Glutamatergic neuron (in vitro differentiated cells): ENCODE data around the gene ASB11. TPM values are rescaled to one million over a fixed set of nuclear protein-coding genes. Genes with fewer than 3 reads are reported as not detected.
"Not testable (repeated sequence)": the region's sequence is repeated elsewhere in the genome, so short reads cannot be mapped to it uniquely, and the experiment has no call there.

Experiments used
- DNase-seq: peaks from one replicate; pipeline ENCODE4 v3.0.0; 2022
- H3K27ac Mint-ChIP-seq: one replicate; pipeline ENCODE4 v1.8.0; 2020; ENCODE audit warnings: mild to moderate bottlenecking, mixed read lengths, inconsistent platforms; ENCODE audit not compliant: unreplicated experiment
- H3K27me3 Mint-ChIP-seq: one replicate; pipeline ENCODE4 v1.8.0; 2020; ENCODE audit warnings: mild to moderate bottlenecking, moderate library complexity, mixed read lengths, inconsistent platforms; ENCODE audit not compliant: unreplicated experiment
- H3K36me3 Mint-ChIP-seq: one replicate; pipeline ENCODE4 v1.8.0; 2020; ENCODE audit warnings: mild to moderate bottlenecking, mixed read lengths, inconsistent platforms; ENCODE audit not compliant: unreplicated experiment
- H3K4me1 Mint-ChIP-seq: one replicate; pipeline ENCODE4 v1.8.0; 2020; ENCODE audit warnings: mild to moderate bottlenecking, low read depth, mixed read lengths, inconsistent platforms; ENCODE audit not compliant: unreplicated experiment
- H3K4me3 Mint-ChIP-seq: one replicate; pipeline ENCODE4 v1.8.0; 2020; ENCODE audit warnings: mild to moderate bottlenecking, mixed read lengths, inconsistent platforms; ENCODE audit not compliant: unreplicated experiment
- H3K9me3 Mint-ChIP-seq: one replicate; pipeline ENCODE4 v1.8.0; 2020; ENCODE audit warnings: mild to moderate bottlenecking, moderate library complexity, mixed read lengths, inconsistent platforms; ENCODE audit not compliant: unreplicated experiment
- total RNA-seq: library from RNA; stranded (reverse); fragmentation: NEBNext Ultra II Directional; extraction: Animal tissue kit (Norgen Biotek cat#: 25700); gene quantifications from one replicate; pipeline ENCODE4 v1.2.1, GENCODE V29; 2021; ENCODE audit not compliant: unreplicated experiment
- TF ChIP-seq, protein P1 (sequence below): fragments of 200-600 bp; sonication (generic); IDR thresholded peaks from one replicate; pipeline ENCODE4 v1.5.0; 2021; ENCODE audit not compliant: partially characterized antibody, unreplicated experiment

ASB11 gene
- total RNA-seq, 1 donor from 2014 or later, result not detected

DNA sequence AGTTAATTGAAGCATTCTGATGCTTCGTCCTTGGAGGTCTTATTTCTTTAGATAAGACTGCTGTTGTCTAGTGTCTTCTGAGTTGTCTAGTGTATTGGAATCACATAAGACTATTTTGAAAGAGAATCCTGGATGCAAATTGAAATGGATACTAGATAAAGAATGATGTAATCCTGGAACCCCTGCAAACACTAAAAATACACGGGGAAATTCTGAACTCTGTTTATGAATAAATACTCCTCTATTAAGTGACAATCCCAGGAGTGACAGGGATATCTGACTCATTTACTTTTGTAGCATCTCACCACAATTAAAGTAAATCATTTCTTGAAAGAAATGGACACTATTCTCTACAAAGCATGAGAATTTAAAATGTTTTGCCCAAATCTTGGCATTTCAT is 968 bp downstream of the ASB11 start:
- TF ChIP-seq, protein P1, sequence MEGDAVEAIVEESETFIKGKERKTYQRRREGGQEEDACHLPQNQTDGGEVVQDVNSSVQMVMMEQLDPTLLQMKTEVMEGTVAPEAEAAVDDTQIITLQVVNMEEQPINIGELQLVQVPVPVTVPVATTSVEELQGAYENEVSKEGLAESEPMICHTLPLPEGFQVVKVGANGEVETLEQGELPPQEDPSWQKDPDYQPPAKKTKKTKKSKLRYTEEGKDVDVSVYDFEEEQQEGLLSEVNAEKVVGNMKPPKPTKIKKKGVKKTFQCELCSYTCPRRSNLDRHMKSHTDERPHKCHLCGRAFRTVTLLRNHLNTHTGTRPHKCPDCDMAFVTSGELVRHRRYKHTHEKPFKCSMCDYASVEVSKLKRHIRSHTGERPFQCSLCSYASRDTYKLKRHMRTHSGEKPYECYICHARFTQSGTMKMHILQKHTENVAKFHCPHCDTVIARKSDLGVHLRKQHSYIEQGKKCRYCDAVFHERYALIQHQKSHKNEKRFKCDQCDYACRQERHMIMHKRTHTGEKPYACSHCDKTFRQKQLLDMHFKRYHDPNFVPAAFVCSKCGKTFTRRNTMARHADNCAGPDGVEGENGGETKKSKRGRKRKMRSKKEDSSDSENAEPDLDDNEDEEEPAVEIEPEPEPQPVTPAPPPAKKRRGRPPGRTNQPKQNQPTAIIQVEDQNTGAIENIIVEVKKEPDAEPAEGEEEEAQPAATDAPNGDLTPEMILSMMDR, result no peak
- no peak for DNase-seq
- Mint-ChIP-seq H3K27me3 (no peaks in the 10 kb centered on the region), H3K36me3 (no peaks in the 10 kb centered on the region), H3K4me3 (no peak overlapping the region), H3K4me1 (no peaks in the 10 kb centered on the region), H3K9me3 (no peaks in the 10 kb centered on the region), H3K27ac (no peak overlapping the region)

DNA sequence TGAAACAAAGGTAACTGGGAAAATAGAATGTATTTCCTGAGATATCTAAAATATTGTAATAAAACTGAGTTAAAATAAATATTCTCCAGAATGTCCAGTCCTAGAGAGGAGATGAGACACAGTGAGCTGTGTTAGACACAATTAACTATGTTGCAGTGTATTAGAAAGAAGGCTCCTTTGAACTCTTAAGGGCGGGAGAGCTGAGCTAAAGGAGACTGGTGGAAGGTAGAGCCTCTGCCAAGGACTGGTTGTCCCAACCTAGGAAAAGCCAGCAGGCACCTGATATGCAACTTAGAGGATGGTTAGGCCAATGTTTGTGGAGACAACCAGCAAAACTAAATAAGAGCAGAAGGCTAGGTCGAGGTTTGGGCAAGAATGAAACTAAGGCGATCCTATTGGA is 4.3 kb downstream of the ASB11 start:
- TF ChIP-seq, protein P1, result no peak
- H3K36me3 Mint-ChIP-seq, result no peaks in the 10 kb centered on the region

DNA sequence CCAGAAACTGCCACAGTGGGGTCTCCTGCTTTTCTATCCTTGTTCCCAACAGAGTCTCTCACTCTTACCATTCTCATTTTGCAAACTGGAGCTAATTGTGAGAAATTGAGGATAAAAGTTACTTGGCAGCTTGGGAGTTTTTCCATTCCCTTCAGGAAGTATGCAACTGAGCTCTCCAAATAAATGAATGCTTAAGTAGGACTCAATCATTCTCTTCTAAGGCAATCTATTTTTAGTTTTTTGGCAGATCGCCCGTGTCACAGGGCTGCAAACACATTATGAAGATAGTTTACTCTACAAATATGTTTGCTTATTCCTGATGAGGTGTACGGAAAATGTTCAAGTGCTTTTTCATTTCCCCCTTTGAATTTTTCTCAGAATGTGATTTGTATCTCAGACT is 5.3 kb downstream of the ASB11 start:
- Mint-ChIP-seq H3K4me1 (no peaks in the 10 kb centered on the region), H3K36me3 (no peaks in the 10 kb centered on the region), H3K27ac (no peak overlapping the region), H3K27me3 (no peaks in the 10 kb centered on the region), H3K4me3 (no peak overlapping the region), H3K9me3 (no peaks in the 10 kb centered on the region)
- no peak for DNase-seq
- TF ChIP-seq, protein P1, result no peak

More for the DNA sequence above, 4.3 kb downstream of the ASB11 start:
- Mint-ChIP-seq H3K27ac (no peak overlapping the region), H3K27me3 (no peaks in the 10 kb centered on the region), H3K9me3 (no peaks in the 10 kb centered on the region), H3K4me3 (no peak overlapping the region), H3K4me1 (no peaks in the 10 kb centered on the region)
- DNase-seq, result no peak

DNA sequence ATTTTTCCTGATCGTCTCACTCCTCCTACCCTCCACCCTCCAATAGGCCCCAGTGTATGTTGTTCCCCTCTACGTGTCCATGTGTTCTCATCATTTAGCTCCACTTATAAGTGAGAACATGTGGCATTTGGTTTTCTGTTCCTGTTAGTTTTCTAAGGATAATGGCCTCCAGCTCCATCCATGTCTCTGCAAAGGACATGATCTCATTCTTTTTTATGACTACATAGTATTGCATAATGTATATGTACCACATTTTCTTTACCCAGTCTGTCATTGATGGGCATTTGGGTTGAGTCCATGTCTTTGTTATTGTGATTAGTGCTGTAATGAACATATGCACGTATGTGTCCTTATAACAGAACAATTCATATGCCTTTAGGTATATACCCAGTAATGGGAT is 9.5 kb downstream of the ASB11 start:
- not testable (repeated sequence) for DNase-seq, H3K4me1 Mint-ChIP-seq, H3K9me3 Mint-ChIP-seq, H3K36me3 Mint-ChIP-seq, H3K27me3 Mint-ChIP-seq, H3K4me3 Mint-ChIP-seq, H3K27ac Mint-ChIP-seq

DNA sequence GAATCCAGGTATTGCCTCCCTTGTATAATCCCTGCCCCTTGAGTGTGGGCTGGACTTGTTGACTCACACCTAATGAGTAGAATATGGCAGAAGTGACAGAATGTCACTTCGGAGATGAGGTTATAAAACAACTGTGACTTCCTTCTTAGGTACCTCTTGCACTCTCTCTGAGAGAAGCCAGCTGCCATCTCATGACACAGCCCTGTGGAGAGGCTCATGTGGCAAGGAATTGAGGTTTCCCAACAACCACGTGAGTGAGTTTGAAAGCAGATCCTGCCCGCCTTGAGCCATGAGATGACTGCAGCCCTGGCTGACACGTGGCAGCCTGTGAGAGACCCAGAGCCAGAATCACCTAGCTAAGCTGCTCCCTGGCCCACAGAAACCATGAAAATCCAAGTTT is 13.5 kb downstream of the ASB11 start:
- no peaks in the 10 kb centered on the region for H3K9me3 Mint-ChIP-seq
- no peak overlapping the region for H3K27ac Mint-ChIP-seq
- no peaks in the 10 kb centered on the region for H3K4me1 Mint-ChIP-seq
- TF ChIP-seq, protein P1, result no peak
- H3K4me3 Mint-ChIP-seq, result no peak overlapping the region
- no peaks in the 10 kb centered on the region for H3K27me3 Mint-ChIP-seq
- DNase-seq, result no peak
- no peaks in the 10 kb centered on the region for H3K36me3 Mint-ChIP-seq
